GM18505 (cell line): Measurements from ENCODE around the gene SMAGP.
"Not testable (repeated sequence)": the region's sequence is repeated elsewhere in the genome, so short reads cannot be mapped to it uniquely, and the experiment has no call there.

Experiments
- ATAC-seq: cut with Tn5 transposase; IDR thresholded peaks from one replicate; pipeline ENCODE4 v1.9.1; 2021; ENCODE audit not compliant: unreplicated experiment
- POLR2A ChIP-seq: IDR thresholded peaks from 4 replicates; pipeline ENCODE4 v1.6.1; 2011; ENCODE audit warnings: borderline replicate concordance; ENCODE audit not compliant: insufficient read depth, insufficient read length; ENCODE audit errors: extremely low read depth

Gene SMAGP

DNA sequence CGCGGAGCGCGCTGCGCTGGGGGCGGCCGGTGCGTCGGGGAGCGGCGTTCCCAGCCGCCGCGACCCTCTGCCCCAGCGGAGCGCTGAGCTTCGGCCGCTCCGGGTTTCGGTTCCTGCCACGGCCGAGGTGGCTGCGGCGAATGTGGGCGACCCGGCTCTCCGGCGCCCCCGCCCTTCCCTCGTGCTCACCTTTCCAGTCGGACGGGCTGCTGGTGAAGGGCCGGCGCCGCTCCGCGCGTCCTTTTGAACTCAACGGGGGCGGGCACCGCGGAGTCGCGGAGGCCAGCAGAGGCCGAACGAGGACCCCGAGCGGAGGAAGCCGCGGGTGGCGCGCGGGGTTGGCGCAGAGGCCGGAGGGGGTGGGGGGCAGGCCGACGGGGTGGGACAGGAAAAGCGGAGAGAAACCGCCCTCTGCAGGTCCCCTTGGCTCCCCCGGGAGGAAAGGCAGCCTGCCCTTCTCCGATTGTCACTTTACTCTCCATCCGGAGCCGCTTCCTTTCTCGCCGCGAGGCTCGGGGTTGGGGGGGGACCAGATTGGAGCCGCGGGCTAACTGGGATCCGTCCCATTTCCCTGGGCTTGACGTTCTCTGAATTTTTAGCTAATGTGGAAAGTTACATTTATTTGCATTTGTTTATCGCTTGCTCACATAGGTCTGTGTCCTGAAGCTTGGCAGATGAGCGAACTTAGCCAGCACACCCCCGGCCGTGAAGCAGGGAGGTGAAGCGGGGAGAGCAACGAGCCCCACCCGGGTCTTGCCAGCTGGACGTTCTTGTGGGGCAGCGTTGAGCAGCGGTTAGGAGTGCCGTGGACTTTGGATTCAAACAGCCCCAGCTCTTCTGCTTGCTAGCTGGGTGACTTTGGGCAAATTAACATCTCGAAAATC lies at the start of gene SMAGP:
Gene SMAGP (minus strand): TSS at position 349 of the 884 bp plus-strand sequence. CDS start 1,137 bp downstream, outside the sequence.
- ATAC-seq, result peak; percentile 66
- TF ChIP-seq POLR2A, result no peak

DNA sequence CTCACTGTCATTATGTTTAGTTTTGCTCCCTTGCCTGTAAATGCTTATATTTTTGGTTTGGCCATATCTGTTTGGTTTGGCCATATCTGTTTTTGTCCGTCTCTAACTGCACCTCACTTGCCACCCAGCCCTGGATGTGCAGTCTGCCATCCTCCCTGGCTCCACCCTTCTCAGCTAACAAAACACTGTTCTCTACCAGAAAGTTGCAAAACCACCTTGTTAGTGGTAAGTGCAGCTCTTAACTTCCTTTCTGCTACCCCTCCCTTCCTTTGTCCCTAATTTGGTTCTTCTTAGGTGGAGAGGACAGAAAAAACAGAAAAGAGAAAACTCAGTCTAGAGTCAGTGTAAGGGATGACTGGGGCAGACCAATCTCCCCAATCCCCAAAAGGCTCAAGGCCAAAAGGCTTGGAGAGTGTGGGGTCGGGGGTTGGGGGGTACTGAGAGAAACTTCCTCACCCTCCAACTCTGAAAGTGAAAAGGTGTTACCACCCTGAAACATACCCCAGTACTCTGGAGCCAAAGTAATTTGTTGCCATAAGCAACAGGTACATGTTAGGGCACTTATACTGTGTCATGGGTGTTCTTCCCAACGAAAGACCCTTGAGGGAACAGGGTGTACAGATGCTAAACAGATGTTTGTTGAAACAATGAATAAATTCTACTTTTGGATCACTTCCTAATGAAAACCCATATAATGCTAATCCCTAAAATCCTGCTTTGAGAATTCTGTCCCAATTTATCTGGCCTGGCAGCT lies 48.8 kb upstream of the SMAGP start:
- no peak for TF ChIP-seq POLR2A
- no peak for ATAC-seq

GRCh38 chr12:51318057-51318806 lies 48.0 kb upstream of the SMAGP start:
- ATAC-seq, result not testable (repeated sequence)

DNA sequence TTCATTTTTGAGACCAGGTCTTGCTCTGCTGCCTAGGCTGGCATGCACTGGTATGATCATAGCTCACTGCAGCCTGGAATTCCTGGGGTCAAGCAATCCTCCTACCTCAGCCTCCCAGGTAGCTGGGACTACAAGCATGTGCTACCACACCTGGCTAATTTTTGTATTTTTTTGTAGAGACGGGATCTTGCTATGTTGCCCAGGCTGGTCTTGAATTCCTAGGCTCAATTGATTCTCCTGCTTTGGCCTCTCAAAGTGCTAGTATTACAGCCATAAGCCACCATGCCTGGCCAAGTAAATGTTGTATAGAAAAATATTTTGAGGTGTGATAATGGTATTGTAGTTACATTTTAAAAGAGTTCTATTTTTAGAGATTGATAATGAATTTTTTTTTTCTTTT lies 41.2 kb upstream of the SMAGP start:
- no peak for ATAC-seq
- no peak for TF ChIP-seq POLR2A

DNA sequence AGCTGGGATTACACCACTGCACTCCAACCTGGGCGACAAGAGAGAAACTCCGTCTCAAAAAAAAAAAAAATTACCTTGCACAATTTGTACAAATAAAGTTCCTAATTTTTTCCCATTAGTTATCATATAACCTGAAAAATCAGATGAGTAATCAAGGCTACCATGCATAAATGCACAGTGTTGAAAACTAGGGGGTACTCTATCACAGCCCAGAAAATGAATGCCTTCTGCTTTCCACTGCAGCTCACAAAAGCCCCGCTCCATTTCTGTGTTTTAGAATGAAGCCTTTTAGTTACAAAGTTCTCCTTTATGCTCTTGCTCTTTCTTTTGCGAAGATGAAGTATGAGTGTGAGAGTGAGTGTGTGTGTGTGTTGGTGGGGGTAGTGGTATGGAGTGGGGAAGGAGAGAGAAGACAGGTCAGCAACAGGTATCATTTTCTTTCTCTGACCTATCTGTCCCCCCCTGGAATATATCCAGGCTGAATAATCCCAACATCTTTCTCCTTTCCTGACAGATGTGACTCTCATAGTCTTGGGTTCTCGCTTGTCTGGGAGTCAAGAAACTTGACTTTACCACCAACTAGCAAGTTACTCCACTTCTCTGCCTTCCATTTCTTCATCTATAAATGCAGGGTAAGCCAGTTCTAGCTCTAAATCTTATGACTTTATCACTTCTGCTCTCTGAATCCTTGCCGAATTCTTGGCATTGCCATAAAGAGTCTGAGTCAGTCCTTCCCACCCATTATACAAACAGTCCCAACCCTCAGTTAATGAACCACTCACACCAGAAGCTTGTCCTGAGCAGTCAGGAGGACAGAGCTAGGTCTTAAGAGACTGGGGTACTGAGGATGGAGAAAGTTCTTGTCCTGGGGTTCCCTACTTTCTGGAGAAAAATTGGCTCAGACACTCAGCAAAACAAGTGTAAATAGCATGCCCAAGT lies 37.7 kb upstream of the SMAGP start:
- no peak for TF ChIP-seq POLR2A
- ATAC-seq, result no peak

GRCh38 chr12:51306507-51306906 lies 36.3 kb upstream of the SMAGP start:
- no peak for TF ChIP-seq POLR2A
- ATAC-seq, result no peak

GRCh38 chr12:51300768-51301167 lies 30.6 kb upstream of the SMAGP start:
- ATAC-seq, result not testable (repeated sequence)

DNA sequence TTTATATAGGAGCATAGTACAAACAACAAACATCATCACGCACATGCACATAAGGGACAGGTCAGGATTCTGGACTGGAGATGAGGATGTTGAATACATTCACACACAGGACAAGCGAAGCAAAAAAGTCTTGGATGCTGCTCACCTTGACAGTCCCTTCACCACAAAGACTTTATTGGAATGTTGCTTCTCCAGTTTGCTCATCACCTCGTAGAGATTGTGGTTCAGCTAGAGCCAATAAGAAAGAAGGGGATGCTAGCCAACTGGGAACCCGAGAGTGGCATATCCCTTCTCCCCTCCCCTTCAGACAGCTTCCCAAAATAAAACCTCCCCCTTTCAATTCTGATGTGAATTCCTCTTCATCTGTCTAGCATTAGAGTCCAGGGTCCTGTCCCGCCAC lies 25.4 kb upstream of the SMAGP start:
- ATAC-seq, result no peak
- no peak for TF ChIP-seq POLR2A

- not testable (repeated sequence) for ATAC-seq
These were observed 23.9 kb upstream of the SMAGP start for GRCh38 chr12:51294097-51294496.

GRCh38 chr12:51293696-51294095 lies 23.5 kb upstream of the SMAGP start:
- no peak for TF ChIP-seq POLR2A
- ATAC-seq, result no peak

GRCh38 chr12:51291603-51292513 lies 21.6 kb upstream of the SMAGP start:
- not testable (repeated sequence) for ATAC-seq

DNA sequence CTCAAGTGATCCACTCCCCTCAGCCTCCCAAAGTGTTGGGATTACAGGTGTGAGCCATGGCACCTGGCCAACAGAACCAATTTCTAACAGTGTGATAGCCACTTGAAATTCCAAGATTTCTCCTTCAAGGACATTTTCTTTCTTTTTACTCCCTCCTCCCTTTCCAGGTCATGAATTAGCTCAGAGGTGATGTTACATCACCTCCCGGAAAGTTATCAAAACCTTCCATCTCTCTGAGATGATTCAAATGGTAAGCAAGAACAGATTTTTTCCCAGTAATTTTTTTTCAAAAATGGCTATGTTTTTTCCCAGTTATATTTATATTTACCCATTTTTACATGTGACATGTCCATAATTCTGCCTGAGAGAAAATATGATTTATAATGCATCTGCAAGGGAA lies 15.6 kb upstream of the SMAGP start:
- TF ChIP-seq POLR2A, result no peak
- no peak for ATAC-seq
